OCI-M2 (cell line): ENCODE measurements around the gene LRP1B.
"Not testable (repeated sequence)": the region's sequence is repeated elsewhere in the genome, so short reads cannot be mapped to it uniquely, and the experiment has no call there.

ENCODE experiments used
- DNase-seq: peaks from one replicate; lab custom pipeline; 2025; ENCODE audit not compliant: unreplicated experiment; lab: John Stamatoyannopoulos, UW

Gene LRP1B

GRCh38 chr2:140658760-140659692 is 1471.8 kb downstream of the LRP1B start:
- no peak for DNase-seq

GRCh38 chr2:140657657-140658056 is 1473.2 kb downstream of the LRP1B start:
- DNase-seq = no peak

GRCh38 chr2:140654565-140654964 is 1476.3 kb downstream of the LRP1B start:
- no peak for DNase-seq

GRCh38 chr2:140650825-140651224 is 1480.0 kb downstream of the LRP1B start:
- DNase-seq = no peak

- DNase-seq = not testable (repeated sequence)
Measured at GRCh38 chr2:140650134-140650533, 1480.7 kb downstream of the LRP1B start.

GRCh38 chr2:140648393-140648792 is 1482.4 kb downstream of the LRP1B start:
- DNase-seq = no peak

GRCh38 chr2:140643761-140644187 is 1487.0 kb downstream of the LRP1B start:
- DNase-seq = no peak

GRCh38 chr2:140641163-140641562 is 1489.7 kb downstream of the LRP1B start:
- no peak for DNase-seq

GRCh38 chr2:140639628-140640027 is 1491.2 kb downstream of the LRP1B start:
- no peak for DNase-seq

- DNase-seq = no peak
Measured at GRCh38 chr2:140630557-140630956, 1500.3 kb downstream of the LRP1B start.

- no peak for DNase-seq
Measured at GRCh38 chr2:140627885-140628284, 1502.9 kb downstream of the LRP1B start.

- no peak for DNase-seq
Measured at GRCh38 chr2:140627136-140627535, 1503.7 kb downstream of the LRP1B start.

- no peak for DNase-seq
Measured at GRCh38 chr2:140624200-140624599, 1506.6 kb downstream of the LRP1B start.

- no peak for DNase-seq
Measured at GRCh38 chr2:140621583-140622362, 1509.0 kb downstream of the LRP1B start.

GRCh38 chr2:140604788-140605187 is 1526.0 kb downstream of the LRP1B start:
- DNase-seq = no peak

- DNase-seq = no peak
Measured at GRCh38 chr2:140604096-140604495, 1526.7 kb downstream of the LRP1B start.

- no peak for DNase-seq
Measured at GRCh38 chr2:140603416-140603815, 1527.4 kb downstream of the LRP1B start.

GRCh38 chr2:140601801-140602200 is 1529.0 kb downstream of the LRP1B start:
- DNase-seq = no peak

- DNase-seq = no peak
Measured at GRCh38 chr2:140601342-140601741, 1529.5 kb downstream of the LRP1B start.

- no peak for DNase-seq
Measured at GRCh38 chr2:140600116-140600515, 1530.7 kb downstream of the LRP1B start.

GRCh38 chr2:140597836-140598235 is 1533.0 kb downstream of the LRP1B start:
- no peak for DNase-seq

- no peak for DNase-seq
Measured at GRCh38 chr2:140597205-140597604, 1533.6 kb downstream of the LRP1B start.
